ENCODE results near the gene LCNL1. TPM values are rescaled to one million over a fixed set of nuclear protein-coding genes. Genes with fewer than 3 reads are reported as not detected.

The LCNL1 gene
- total and polyA plus RNA-seq, 2 of the 13 experiments (the other 11 are each of a cell fraction or from before 2014, with no cell fraction given), result not detected

DNA sequence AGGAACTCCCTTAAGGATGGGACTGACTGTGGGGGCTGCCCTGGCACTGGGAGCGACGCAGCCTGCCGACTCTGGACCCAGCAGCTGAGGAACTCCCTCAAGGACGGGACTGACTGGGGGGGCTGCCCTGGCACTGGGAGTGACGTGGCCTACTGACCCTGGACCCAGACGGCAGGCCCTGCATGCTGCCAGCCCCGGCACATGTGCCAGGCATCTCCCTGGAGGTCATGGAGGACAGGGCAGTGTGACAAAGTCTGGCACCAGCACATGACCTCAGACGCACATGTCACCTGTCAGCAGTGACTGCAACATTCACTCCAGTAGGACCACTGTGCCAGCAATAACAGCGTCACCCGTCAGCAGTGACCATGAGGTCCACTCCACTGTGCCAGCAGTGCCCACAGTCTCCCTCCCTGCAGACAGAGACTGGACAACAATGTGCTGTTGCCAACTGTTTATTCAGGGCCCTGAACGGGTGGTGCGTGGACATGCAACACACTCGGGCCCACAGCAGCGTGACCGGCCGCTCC is 42.7 kb upstream of the LCNL1 start (continued):
- TF ChIP-seq, protein P1, sequence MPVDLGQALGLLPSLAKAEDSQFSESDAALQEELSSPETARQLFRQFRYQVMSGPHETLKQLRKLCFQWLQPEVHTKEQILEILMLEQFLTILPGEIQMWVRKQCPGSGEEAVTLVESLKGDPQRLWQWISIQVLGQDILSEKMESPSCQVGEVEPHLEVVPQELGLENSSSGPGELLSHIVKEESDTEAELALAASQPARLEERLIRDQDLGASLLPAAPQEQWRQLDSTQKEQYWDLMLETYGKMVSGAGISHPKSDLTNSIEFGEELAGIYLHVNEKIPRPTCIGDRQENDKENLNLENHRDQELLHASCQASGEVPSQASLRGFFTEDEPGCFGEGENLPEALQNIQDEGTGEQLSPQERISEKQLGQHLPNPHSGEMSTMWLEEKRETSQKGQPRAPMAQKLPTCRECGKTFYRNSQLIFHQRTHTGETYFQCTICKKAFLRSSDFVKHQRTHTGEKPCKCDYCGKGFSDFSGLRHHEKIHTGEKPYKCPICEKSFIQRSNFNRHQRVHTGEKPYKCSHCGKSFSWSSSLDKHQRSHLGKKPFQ (CRISPR knock-in tag; IDR thresholded peaks at IDR 0.05; ENCODE audit: insufficient replicate concordance), result no peak
- TF ChIP-seq ZSCAN31 (CRISPR knock-in tag; IDR thresholded peaks at IDR 0.05; ENCODE audit: low read depth), result no peak
- TF ChIP-seq AKAP8 (CRISPR knock-in tag; IDR thresholded peaks at IDR 0.05), result 0 out of 2 replicates have a peak, but pooled peaks have one; percentile 34
- TF ChIP-seq AGO2 (optimal IDR thresholded peaks at IDR 0.05; ENCODE audit: low read depth, low read length), result peak; percentile 56
- TF ChIP-seq, protein P2, sequence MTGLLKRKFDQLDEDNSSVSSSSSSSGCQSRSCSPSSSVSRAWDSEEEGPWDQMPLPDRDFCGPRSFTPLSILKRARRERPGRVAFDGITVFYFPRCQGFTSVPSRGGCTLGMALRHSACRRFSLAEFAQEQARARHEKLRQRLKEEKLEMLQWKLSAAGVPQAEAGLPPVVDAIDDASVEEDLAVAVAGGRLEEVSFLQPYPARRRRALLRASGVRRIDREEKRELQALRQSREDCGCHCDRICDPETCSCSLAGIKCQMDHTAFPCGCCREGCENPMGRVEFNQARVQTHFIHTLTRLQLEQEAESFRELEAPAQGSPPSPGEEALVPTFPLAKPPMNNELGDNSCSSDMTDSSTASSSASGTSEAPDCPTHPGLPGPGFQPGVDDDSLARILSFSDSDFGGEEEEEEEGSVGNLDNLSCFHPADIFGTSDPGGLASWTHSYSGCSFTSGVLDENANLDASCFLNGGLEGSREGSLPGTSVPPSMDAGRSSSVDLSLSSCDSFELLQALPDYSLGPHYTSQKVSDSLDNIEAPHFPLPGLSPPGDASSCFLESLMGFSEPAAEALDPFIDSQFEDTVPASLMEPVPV (CRISPR knock-in tag; IDR thresholded peaks at IDR 0.05), result no peak
- peak; percentile 12 for TF ChIP-seq RBM22 (optimal IDR thresholded peaks at IDR 0.05; ENCODE audit: low read length)
- peak; percentile 4; the same call in 1 of the 2 replicates for TF ChIP-seq ZNF768 (CRISPR knock-in tag; IDR thresholded peaks at IDR 0.05)
- no peak for TF ChIP-seq RFXAP (CRISPR knock-in tag; IDR thresholded peaks at IDR 0.05; ENCODE audit: borderline replicate concordance)
- no peak for TF ChIP-seq HNRNPH1 (optimal IDR thresholded peaks at IDR 0.05; ENCODE audit: low read depth, low read length)
- TF ChIP-seq ZNF234 (CRISPR knock-in tag; conservative IDR thresholded peaks at IDR 0.05), result no peak
- no peak for TF ChIP-seq ZNF367 (CRISPR knock-in tag; IDR thresholded peaks at IDR 0.05; ENCODE audit: borderline replicate concordance)
- TF ChIP-seq ZNF484 (CRISPR knock-in tag; IDR thresholded peaks at IDR 0.05; ENCODE audit: borderline replicate concordance, low read depth), result no peak
- TF ChIP-seq ZC3H13 (CRISPR knock-in tag; IDR thresholded peaks at IDR 0.05), result peak; percentile 20; the same call in 1 of the 2 replicates
- peak; percentile 43 for TF ChIP-seq POLR2G (IDR thresholded peaks at IDR 0.05; ENCODE audit: low read depth, low read length)
- TF ChIP-seq, protein P3, sequence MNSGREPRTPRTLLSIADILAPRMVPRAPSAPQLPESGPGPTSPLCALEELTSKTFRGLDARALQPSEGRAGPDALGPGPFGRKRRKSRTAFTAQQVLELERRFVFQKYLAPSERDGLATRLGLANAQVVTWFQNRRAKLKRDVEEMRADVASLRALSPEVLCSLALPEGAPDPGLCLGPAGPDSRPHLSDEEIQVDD (CRISPR knock-in tag; IDR thresholded peaks at IDR 0.05; ENCODE audit: borderline replicate concordance), result no peak
- no peak for TF ChIP-seq ZFP36 (IDR thresholded peaks at IDR 0.05; ENCODE audit: borderline replicate concordance, low read depth, low read length, partially characterized antibody)
